SK-N-SH treated with all-trans-retinoic acid at 6 μM for 48 hours (cell line): ENCODE results near the gene CKMT2.
"Not testable (repeated sequence)": the region's sequence is repeated elsewhere in the genome, so short reads cannot be mapped to it uniquely, and the experiment has no call there.

ENCODE experiments used
- ATAC-seq: fragments of 200-7000 bp; cut with Tn5 transposase; 3 replicates; pipeline ENCODE4 v1.9.1; 2020; ENCODE audit warnings: mild to moderate bottlenecking, moderate library complexity
- ARNTL ChIP-seq: fragments of 450-650 bp; formaldehyde crosslinking; IDR thresholded peaks from 2 replicates; pipeline ENCODE4 v1.5.0; 2020; ENCODE audit warnings: low read depth, mild to moderate bottlenecking, moderate library complexity, borderline replicate concordance
- BACH2 ChIP-seq: fragments of 250-450 bp; sonication (Bioruptor Pico); IDR thresholded peaks from 2 replicates; pipeline ENCODE4 v1.9.0; 2021; ENCODE audit warnings: mild to moderate bottlenecking, borderline replicate concordance
- CREB5 ChIP-seq: fragments of 250-450 bp; sonication (Bioruptor Pico); IDR thresholded peaks from 2 replicates; pipeline ENCODE4 v1.5.1; 2020; ENCODE audit warnings: low read depth, mild to moderate bottlenecking, moderate library complexity
- CSDC2 ChIP-seq: fragments of 250-450 bp; sonication (Bioruptor Pico); IDR thresholded peaks from 2 replicates; pipeline ENCODE4 v1.5.0; 2020; ENCODE audit warnings: mild to moderate bottlenecking, moderate library complexity
- CSRNP3 ChIP-seq: fragments of 250-450 bp; sonication (Bioruptor Pico); IDR thresholded peaks from 2 replicates; pipeline ENCODE4 v1.5.1; 2021; ENCODE audit warnings: mild to moderate bottlenecking, moderate library complexity
- ESRRG ChIP-seq: fragments of 250-450 bp; sonication (Bioruptor Pico); IDR thresholded peaks from 2 replicates; pipeline ENCODE4 v1.6.1; 2021; ENCODE audit warnings: mild to moderate bottlenecking
- GLIS3 ChIP-seq: fragments of 250-450 bp; sonication (Bioruptor Pico); IDR thresholded peaks from 2 replicates; pipeline ENCODE4 v1.5.0; 2020; ENCODE audit warnings: mild to moderate bottlenecking, moderate library complexity
- ISL1 ChIP-seq: fragments of 250-450 bp; sonication (Bioruptor Pico); IDR thresholded peaks from 2 replicates; pipeline ENCODE4 v2.1.2; 2022; ENCODE audit warnings: mild to moderate bottlenecking, moderate library complexity
- OSR1 ChIP-seq: fragments of 250-450 bp; sonication (Bioruptor Pico); IDR thresholded peaks from 2 replicates; pipeline ENCODE4 v1.8.0; 2022; ENCODE audit warnings: moderate library complexity, mild to moderate bottlenecking, inconsistent platforms
- PATZ1 ChIP-seq: fragments of 250-450 bp; sonication (Bioruptor Pico); IDR thresholded peaks from 2 replicates; pipeline ENCODE4 v1.8.0; 2020; ENCODE audit warnings: mild to moderate bottlenecking, moderate library complexity, borderline replicate concordance
- POU6F1 ChIP-seq: fragments of 250-450 bp; sonication (Bioruptor Pico); IDR thresholded peaks from 2 replicates; pipeline ENCODE4 v1.8.0; 2021; ENCODE audit warnings: low read depth, mild to moderate bottlenecking, moderate library complexity, borderline replicate concordance
- PPARA ChIP-seq: fragments of 250-450 bp; sonication (Bioruptor Pico); IDR thresholded peaks from 2 replicates; pipeline ENCODE4 v1.5.0; 2020; ENCODE audit warnings: mild to moderate bottlenecking, borderline replicate concordance
- RARB ChIP-seq: fragments of 250-450 bp; sonication (Bioruptor Pico); IDR thresholded peaks from 2 replicates; pipeline ENCODE4 v1.8.0; 2021; ENCODE audit warnings: mild to moderate bottlenecking, moderate library complexity
- SNAI2 ChIP-seq: fragments of 250-450 bp; sonication (Bioruptor Pico); IDR thresholded peaks from 2 replicates; pipeline ENCODE4 v1.5.0; 2020; ENCODE audit warnings: mild to moderate bottlenecking, moderate library complexity
- TCF4 ChIP-seq: fragments of 250-450 bp; sonication (Bioruptor Pico); IDR thresholded peaks from 2 replicates; pipeline ENCODE4 v1.8.0; 2021; ENCODE audit warnings: mild to moderate bottlenecking, moderate library complexity, borderline replicate concordance
- TOX ChIP-seq: fragments of 250-450 bp; sonication (Bioruptor Pico); IDR thresholded peaks from 2 replicates; pipeline ENCODE4 v1.8.0; 2021; ENCODE audit warnings: mild to moderate bottlenecking, moderate library complexity, borderline replicate concordance
- TSHZ2 ChIP-seq: fragments of 250-450 bp; sonication (Bioruptor Pico); IDR thresholded peaks from 2 replicates; pipeline ENCODE4 v1.5.0; 2020; ENCODE audit warnings: mild to moderate bottlenecking, moderate library complexity
- ZC3H10 ChIP-seq: fragments of 250-450 bp; sonication (Bioruptor Pico); IDR thresholded peaks from 2 replicates; pipeline ENCODE4 v1.5.1; 2021; ENCODE audit warnings: mild to moderate bottlenecking, moderate library complexity
- ZFP30 ChIP-seq: fragments of 450-650 bp; formaldehyde crosslinking; IDR thresholded peaks from 2 replicates; pipeline ENCODE4 v1.5.0; 2022; ENCODE audit warnings: mild to moderate bottlenecking, moderate library complexity
- ZNF565 ChIP-seq: fragments of 450-650 bp; formaldehyde crosslinking; conservative IDR thresholded peaks from 2 replicates; pipeline ENCODE4 v1.5.0; 2020; ENCODE audit warnings: low read depth, mild to moderate bottlenecking, moderate library complexity
- ZNF70 ChIP-seq: fragments of 450-650 bp; formaldehyde crosslinking; IDR thresholded peaks from 2 replicates; pipeline ENCODE4 v1.5.0; 2020; ENCODE audit warnings: mild to moderate bottlenecking, moderate library complexity
- ZNF8 ChIP-seq: fragments of 450-650 bp; formaldehyde crosslinking; IDR thresholded peaks from 2 replicates; pipeline ENCODE4 v1.5.0; 2020; ENCODE audit warnings: mild to moderate bottlenecking, moderate library complexity

Gene CKMT2

GRCh38 chr5:81254886-81255559 lies 21.9 kb downstream of the CKMT2 start:
- TF ChIP-seq PPARA (no peak), CSDC2 (no peak), CREB5 (no peak), ESRRG (CRISPR knock-in tag) (no peak), ZC3H10 (CRISPR knock-in tag) (no peak), RARB (CRISPR knock-in tag) (no peak), CSRNP3 (CRISPR knock-in tag) (no peak), PATZ1 (CRISPR knock-in tag) (no peak), ZNF565 (CRISPR knock-in tag) (no peak), TOX (no peak)
- no peak for ATAC-seq

- ATAC-seq: no peak
- TF ChIP-seq OSR1 (CRISPR knock-in tag): no peak
- no peak for TF ChIP-seq CREB5
- TF ChIP-seq SNAI2: no peak
- TF ChIP-seq ARNTL (CRISPR knock-in tag): no peak
- TF ChIP-seq ESRRG (CRISPR knock-in tag): no peak
- no peak for TF ChIP-seq GLIS3 (CRISPR knock-in tag)
- TF ChIP-seq POU6F1 (CRISPR knock-in tag): no peak
- TF ChIP-seq PATZ1 (CRISPR knock-in tag): no peak
- no peak for TF ChIP-seq CSDC2
- TF ChIP-seq ZNF8 (CRISPR knock-in tag): no peak
- TF ChIP-seq TSHZ2 (CRISPR knock-in tag): no peak
- TF ChIP-seq ISL1 (CRISPR knock-in tag): no peak
- TF ChIP-seq TCF4: no peak
- no peak for TF ChIP-seq BACH2 (CRISPR knock-in tag)
- TF ChIP-seq PPARA: no peak
- TF ChIP-seq ZNF70 (CRISPR knock-in tag): no peak
- no peak for TF ChIP-seq TOX
- TF ChIP-seq ZFP30 (CRISPR knock-in tag): no peak
These were observed 23.6 kb downstream of the CKMT2 start for GRCh38 chr5:81256766-81257165.

- not testable (repeated sequence) for ATAC-seq
These were observed 29.7 kb downstream of the CKMT2 start for GRCh38 chr5:81262796-81263195.
